Measurements from ENCODE around the gene CHI3L2. TPM values are rescaled to one million over a fixed set of nuclear protein-coding genes. Genes with fewer than 3 reads are reported as not detected.

Gene CHI3L2
- total and polyA plus RNA-seq, 9 of the 15 experiments (the other 6 are each of a cell fraction or from before 2014, with no cell fraction given): 0.07 to 0.27 (median 0.15) TPM; not detected in 6

DNA sequence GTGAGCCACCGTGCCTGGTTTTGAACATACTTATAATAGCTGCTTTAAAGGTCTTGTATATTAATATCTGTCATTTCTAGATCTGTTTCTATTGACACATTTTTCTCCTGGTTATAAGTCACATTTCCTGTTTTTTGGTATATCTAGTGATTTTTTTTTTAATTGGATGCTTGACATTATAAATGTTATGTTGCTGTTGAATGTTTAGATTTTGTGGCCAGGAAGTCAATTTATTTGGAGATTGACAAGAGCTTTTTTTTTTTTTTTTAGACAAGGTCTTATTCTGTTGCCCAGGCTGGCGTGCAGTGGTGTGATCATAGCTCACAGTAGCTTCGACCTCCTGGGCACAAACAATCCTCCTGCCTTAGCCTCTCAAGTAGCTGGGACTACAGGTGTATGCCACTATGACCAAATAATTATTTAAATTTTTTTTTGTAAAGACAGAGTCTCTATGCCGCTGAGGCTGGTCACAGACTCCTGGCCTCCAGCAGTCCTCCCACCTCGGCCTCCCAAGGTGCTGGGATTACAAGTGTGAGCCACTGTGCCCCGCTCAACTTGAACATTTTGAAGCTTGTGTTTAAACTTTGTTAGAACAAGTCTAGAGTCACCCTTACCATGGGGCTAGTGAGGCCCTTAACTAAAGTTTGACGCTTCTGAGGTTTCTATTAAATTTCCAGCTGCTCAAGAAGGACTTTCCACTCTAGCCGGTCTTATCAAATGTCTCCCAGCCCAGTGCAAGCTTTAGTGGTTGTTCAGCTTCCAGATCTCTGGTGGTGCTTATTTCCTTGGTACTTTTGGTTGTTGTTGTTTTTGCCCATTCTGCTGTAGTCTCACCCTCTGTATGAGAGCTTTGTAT is 8.6 kb upstream of the CHI3L2 start:
- in situ Hi-C loops (cut with MboI): no loop called here
- TF ChIP-seq ZNF175 (CRISPR knock-in tag; IDR thresholded peaks at IDR 0.05; ENCODE audit: low read depth) (no peak), THAP12 (CRISPR knock-in tag; IDR thresholded peaks at IDR 0.05) (no peak), BMI1 (IDR thresholded peaks at IDR 0.05; ENCODE audit: low read length) (no peak), KHSRP (IDR thresholded peaks at IDR 0.05) (no peak), ZNF79 (CRISPR knock-in tag; IDR thresholded peaks at IDR 0.05; ENCODE audit: low read depth) (no peak), ZNF217 (CRISPR knock-in tag; IDR thresholded peaks at IDR 0.05) (no peak), MCM5 (IDR thresholded peaks at IDR 0.05; ENCODE audit: low read depth) (no peak), MEF2A (IDR thresholded peaks at IDR 0.05; ENCODE audit: control insufficient read depth, low read depth, low read length) (no peak)
- TF ChIP-seq, protein P1, sequence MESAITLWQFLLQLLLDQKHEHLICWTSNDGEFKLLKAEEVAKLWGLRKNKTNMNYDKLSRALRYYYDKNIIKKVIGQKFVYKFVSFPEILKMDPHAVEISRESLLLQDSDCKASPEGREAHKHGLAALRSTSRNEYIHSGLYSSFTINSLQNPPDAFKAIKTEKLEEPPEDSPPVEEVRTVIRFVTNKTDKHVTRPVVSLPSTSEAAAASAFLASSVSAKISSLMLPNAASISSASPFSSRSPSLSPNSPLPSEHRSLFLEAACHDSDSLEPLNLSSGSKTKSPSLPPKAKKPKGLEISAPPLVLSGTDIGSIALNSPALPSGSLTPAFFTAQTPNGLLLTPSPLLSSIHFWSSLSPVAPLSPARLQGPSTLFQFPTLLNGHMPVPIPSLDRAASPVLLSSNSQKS (CRISPR knock-in tag; IDR thresholded peaks at IDR 0.05): no peak
- TF ChIP-seq, protein P2, sequence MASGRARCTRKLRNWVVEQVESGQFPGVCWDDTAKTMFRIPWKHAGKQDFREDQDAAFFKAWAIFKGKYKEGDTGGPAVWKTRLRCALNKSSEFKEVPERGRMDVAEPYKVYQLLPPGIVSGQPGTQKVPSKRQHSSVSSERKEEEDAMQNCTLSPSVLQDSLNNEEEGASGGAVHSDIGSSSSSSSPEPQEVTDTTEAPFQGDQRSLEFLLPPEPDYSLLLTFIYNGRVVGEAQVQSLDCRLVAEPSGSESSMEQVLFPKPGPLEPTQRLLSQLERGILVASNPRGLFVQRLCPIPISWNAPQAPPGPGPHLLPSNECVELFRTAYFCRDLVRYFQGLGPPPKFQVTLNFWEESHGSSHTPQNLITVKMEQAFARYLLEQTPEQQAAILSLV (tag; IDR thresholded peaks at IDR 0.05): no peak
- TF ChIP-seq, protein P3, sequence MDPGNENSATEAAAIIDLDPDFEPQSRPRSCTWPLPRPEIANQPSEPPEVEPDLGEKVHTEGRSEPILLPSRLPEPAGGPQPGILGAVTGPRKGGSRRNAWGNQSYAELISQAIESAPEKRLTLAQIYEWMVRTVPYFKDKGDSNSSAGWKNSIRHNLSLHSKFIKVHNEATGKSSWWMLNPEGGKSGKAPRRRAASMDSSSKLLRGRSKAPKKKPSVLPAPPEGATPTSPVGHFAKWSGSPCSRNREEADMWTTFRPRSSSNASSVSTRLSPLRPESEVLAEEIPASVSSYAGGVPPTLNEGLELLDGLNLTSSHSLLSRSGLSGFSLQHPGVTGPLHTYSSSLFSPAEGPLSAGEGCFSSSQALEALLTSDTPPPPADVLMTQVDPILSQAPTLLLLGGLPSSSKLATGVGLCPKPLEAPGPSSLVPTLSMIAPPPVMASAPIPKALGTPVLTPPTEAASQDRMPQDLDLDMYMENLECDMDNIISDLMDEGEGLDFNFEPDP (CRISPR knock-in tag; IDR thresholded peaks at IDR 0.05): no peak
- TF ChIP-seq, protein P4, sequence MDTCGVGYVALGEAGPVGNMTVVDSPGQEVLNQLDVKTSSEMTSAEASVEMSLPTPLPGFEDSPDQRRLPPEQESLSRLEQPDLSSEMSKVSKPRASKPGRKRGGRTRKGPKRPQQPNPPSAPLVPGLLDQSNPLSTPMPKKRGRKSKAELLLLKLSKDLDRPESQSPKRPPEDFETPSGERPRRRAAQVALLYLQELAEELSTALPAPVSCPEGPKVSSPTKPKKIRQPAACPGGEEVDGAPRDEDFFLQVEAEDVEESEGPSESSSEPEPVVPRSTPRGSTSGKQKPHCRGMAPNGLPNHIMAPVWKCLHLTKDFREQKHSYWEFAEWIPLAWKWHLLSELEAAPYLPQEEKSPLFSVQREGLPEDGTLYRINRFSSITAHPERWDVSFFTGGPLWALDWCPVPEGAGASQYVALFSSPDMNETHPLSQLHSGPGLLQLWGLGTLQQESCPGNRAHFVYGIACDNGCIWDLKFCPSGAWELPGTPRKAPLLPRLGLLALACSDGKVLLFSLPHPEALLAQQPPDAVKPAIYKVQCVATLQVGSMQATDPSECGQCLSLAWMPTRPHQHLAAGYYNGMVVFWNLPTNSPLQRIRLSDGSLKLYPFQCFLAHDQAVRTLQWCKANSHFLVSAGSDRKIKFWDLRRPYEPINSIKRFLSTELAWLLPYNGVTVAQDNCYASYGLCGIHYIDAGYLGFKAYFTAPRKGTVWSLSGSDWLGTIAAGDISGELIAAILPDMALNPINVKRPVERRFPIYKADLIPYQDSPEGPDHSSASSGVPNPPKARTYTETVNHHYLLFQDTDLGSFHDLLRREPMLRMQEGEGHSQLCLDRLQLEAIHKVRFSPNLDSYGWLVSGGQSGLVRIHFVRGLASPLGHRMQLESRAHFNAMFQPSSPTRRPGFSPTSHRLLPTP (IDR thresholded peaks at IDR 0.05; ENCODE audit: borderline replicate concordance, extremely low read depth, insufficient read length): no peak

More for the DNA sequence above, 8.6 kb upstream of the CHI3L2 start:
- H3K4me3 ChIP-seq: no peak overlapping the region
- H3K79me2 ChIP-seq (ENCODE audit: control insufficient read depth, insufficient read depth, low read length): no peaks in the 10 kb centered on the region
- H2AFZ ChIP-seq (ENCODE audit: low read depth, low read length): no peak overlapping the region
- 15% methylated on average over 8 of the region's 8 CpGs for WGBS (ENCODE audit: insufficient coverage, low coverage, missing lambda C conversion rate)
- BruUV-seq (replicated peaks): no TSS peak
- H3K27ac ChIP-seq (ENCODE audit: extremely low read depth, low read depth, low read length): no peak overlapping the region
- ChIA-PET CTCF (ENCODE audit: low intra/inter-chr PET ratio) (no interaction called here), POLR2A (interaction anchor here (0.5 to 1.0 kb wide), 3 partner anchors 13 to 249 kb away, joined by 3 to 5 read pairs (median 4); no protein-coding TSS in a partner anchor)
- H3K9me3 ChIP-seq (replicated peaks; ENCODE audit: control insufficient read depth, insufficient read depth, low read depth, low read length): no peaks in the 10 kb centered on the region
- intact Hi-C loops (cut with micrococcal nuclease): loop anchor here (10.0 kb wide), 1 partner anchor 446 kb away; no protein-coding TSS in a partner anchor
- no peaks in the 10 kb centered on the region for H3K36me3 ChIP-seq (ENCODE audit: control insufficient read depth, insufficient read depth, low read length)
- H3K9me1 ChIP-seq (ENCODE audit: control insufficient read depth, insufficient read depth, low read length): no peaks in the 10 kb centered on the region
- peaks cover 0 to 10% of the 10 kb centered on the region in 2 experiments; a peak in 3 of 5 replicates for H3K4me1 ChIP-seq (replicated peaks in 1 of 2; ENCODE audit: control insufficient read depth in 2 of 2, insufficient read depth in 2 of 2, low read length in 2 of 2)
- no peaks in the 10 kb centered on the region; the same call in 1 of the 2 replicates for H4K20me1 ChIP-seq (replicated peaks; ENCODE audit: control insufficient read depth, insufficient read depth, low read length)
- ATAC-seq (no peak), DNase-seq (ENCODE audit: extremely low read depth in 1 of 4, low spot score in 3 of 4) (no peak), FAIRE-seq (no peak)
- H3K9ac ChIP-seq (ENCODE audit: insufficient read depth in 1 of 2, low read depth in 2 of 2, low read length in 2 of 2): no peak overlapping the region
- H3K27me3 ChIP-seq (ENCODE audit: control insufficient read depth in 2 of 2, insufficient read depth in 2 of 2, low read length in 2 of 2): peaks cover 0 to 10% of the 10 kb centered on the region in 2 experiments; a peak in 2 of 5 replicates
- no peak overlapping the region for H3K4me2 ChIP-seq (ENCODE audit: insufficient read depth, low read length)
